Measurements from ENCODE around the gene SLC26A6.

Gene SLC26A6

GRCh38 chr3:48678056-48678455 lies 42.8 kb upstream of the SLC26A6 start:
- no peaks in the 10 kb centered on the region for H3K4me1 ChIP-seq (ENCODE audit: control insufficient read depth, insufficient read depth, low read length)
- H3K36me3 ChIP-seq (ENCODE audit: control insufficient read depth, insufficient read depth, low read length): peaks cover 69% of the 10 kb centered on the region
- H3K4me3 ChIP-seq (ENCODE audit: low read depth, low read length): no peak overlapping the region
- no peaks in the 10 kb centered on the region for H3K27me3 ChIP-seq (ENCODE audit: control insufficient read depth, insufficient read depth, low read length)
- no peak overlapping the region for H3K9ac ChIP-seq (ENCODE audit: low read depth, low read length)
- H3K9me3 ChIP-seq (ENCODE audit: control insufficient read depth, insufficient read depth, low read length): no peaks in the 10 kb centered on the region

GRCh38 chr3:48674505-48674904 lies 39.2 kb upstream of the SLC26A6 start:
- Histone ChIP-seq H3K9ac (ENCODE audit: low read depth, low read length) (no peak overlapping the region), H3K9me3 (ENCODE audit: control insufficient read depth, insufficient read depth, low read length) (no peaks in the 10 kb centered on the region), H3K4me3 (ENCODE audit: low read depth, low read length) (no peak overlapping the region), H3K4me1 (ENCODE audit: control insufficient read depth, insufficient read depth, low read length) (no peaks in the 10 kb centered on the region), H3K27me3 (ENCODE audit: control insufficient read depth, insufficient read depth, low read length) (no peaks in the 10 kb centered on the region), H3K36me3 (ENCODE audit: control insufficient read depth, insufficient read depth, low read length) (peaks cover 45% of the 10 kb centered on the region)

GRCh38 chr3:48672522-48672921 lies 37.3 kb upstream of the SLC26A6 start:
- H3K9ac ChIP-seq (ENCODE audit: low read depth, low read length): no peak overlapping the region
- H3K4me3 ChIP-seq (ENCODE audit: low read depth, low read length): no peak overlapping the region
- peaks cover 26% of the 10 kb centered on the region for H3K36me3 ChIP-seq (ENCODE audit: control insufficient read depth, insufficient read depth, low read length)
- H3K9me3 ChIP-seq (ENCODE audit: control insufficient read depth, insufficient read depth, low read length): no peaks in the 10 kb centered on the region
- no peaks in the 10 kb centered on the region for H3K4me1 ChIP-seq (ENCODE audit: control insufficient read depth, insufficient read depth, low read length)
- no peaks in the 10 kb centered on the region for H3K27me3 ChIP-seq (ENCODE audit: control insufficient read depth, insufficient read depth, low read length)

- H3K9me3 ChIP-seq (ENCODE audit: control insufficient read depth, insufficient read depth, low read length): no peaks in the 10 kb centered on the region
- no peak overlapping the region for H3K9ac ChIP-seq (ENCODE audit: low read depth, low read length)
Observed at GRCh38 chr3:48664929-48665328, 29.7 kb upstream of the SLC26A6 start.

GRCh38 chr3:48664313-48664644 lies 29.0 kb upstream of the SLC26A6 start:
- H3K36me3 ChIP-seq (ENCODE audit: control insufficient read depth, insufficient read depth, low read length): peaks cover 3% of the 10 kb centered on the region
- H3K4me1 ChIP-seq (ENCODE audit: control insufficient read depth, insufficient read depth, low read length): peaks cover 3% of the 10 kb centered on the region
- H3K4me3 ChIP-seq (ENCODE audit: low read depth, low read length): no peak overlapping the region
- no peak overlapping the region for H3K9ac ChIP-seq (ENCODE audit: low read depth, low read length)
- H3K9me3 ChIP-seq (ENCODE audit: control insufficient read depth, insufficient read depth, low read length): no peaks in the 10 kb centered on the region
- H3K27me3 ChIP-seq (ENCODE audit: control insufficient read depth, insufficient read depth, low read length): no peaks in the 10 kb centered on the region

More at GRCh38 chr3:48664929-48665328, 29.7 kb upstream of the SLC26A6 start:
- no peaks in the 10 kb centered on the region for H3K27me3 ChIP-seq (ENCODE audit: control insufficient read depth, insufficient read depth, low read length)
- peaks cover 3% of the 10 kb centered on the region for H3K4me1 ChIP-seq (ENCODE audit: control insufficient read depth, insufficient read depth, low read length)
- H3K4me3 ChIP-seq (ENCODE audit: low read depth, low read length): no peak overlapping the region
- no peaks in the 10 kb centered on the region for H3K36me3 ChIP-seq (ENCODE audit: control insufficient read depth, insufficient read depth, low read length)

- H3K4me3 ChIP-seq (ENCODE audit: low read depth, low read length): peak overlapping the region; percentile 89
- peak overlapping the region; percentile 98 for H3K9ac ChIP-seq (ENCODE audit: low read depth, low read length)
Observed at GRCh38 chr3:48663489-48664312, 28.4 kb upstream of the SLC26A6 start.

GRCh38 chr3:48662753-48663488 lies 27.7 kb upstream of the SLC26A6 start, which contains the start of gene CELSR3:
Gene CELSR3, minus strand, starts transcription at chr3:48662886. Its CDS starts 252 bp downstream, at chr3:48662634.
- Histone ChIP-seq H3K9me3 (ENCODE audit: control insufficient read depth, insufficient read depth, low read length) (no peaks in the 10 kb centered on the region), H3K27me3 (ENCODE audit: control insufficient read depth, insufficient read depth, low read length) (no peaks in the 10 kb centered on the region), H3K4me1 (ENCODE audit: control insufficient read depth, insufficient read depth, low read length) (peaks cover 3% of the 10 kb centered on the region), H3K36me3 (ENCODE audit: control insufficient read depth, insufficient read depth, low read length) (peaks cover 3% of the 10 kb centered on the region), H3K9ac (ENCODE audit: low read depth, low read length) (peak within 1 kb of the TSS; percentile 98), H3K4me3 (ENCODE audit: low read depth, low read length) (peak within 1 kb of the TSS; percentile 89)

More at GRCh38 chr3:48663489-48664312, 28.4 kb upstream of the SLC26A6 start:
- Histone ChIP-seq H3K4me1 (ENCODE audit: control insufficient read depth, insufficient read depth, low read length) (peaks cover 3% of the 10 kb centered on the region), H3K27me3 (ENCODE audit: control insufficient read depth, insufficient read depth, low read length) (no peaks in the 10 kb centered on the region), H3K36me3 (ENCODE audit: control insufficient read depth, insufficient read depth, low read length) (peaks cover 3% of the 10 kb centered on the region), H3K9me3 (ENCODE audit: control insufficient read depth, insufficient read depth, low read length) (no peaks in the 10 kb centered on the region)

- Histone ChIP-seq H3K9me3 (ENCODE audit: control insufficient read depth, insufficient read depth, low read length) (no peaks in the 10 kb centered on the region), H3K27me3 (ENCODE audit: control insufficient read depth, insufficient read depth, low read length) (peaks cover 2% of the 10 kb centered on the region), H3K36me3 (ENCODE audit: control insufficient read depth, insufficient read depth, low read length) (peaks cover 3% of the 10 kb centered on the region), H3K4me3 (ENCODE audit: low read depth, low read length) (peak overlapping the region; percentile 67), H3K9ac (ENCODE audit: low read depth, low read length) (no peak overlapping the region), H3K4me1 (ENCODE audit: control insufficient read depth, insufficient read depth, low read length) (peaks cover 5% of the 10 kb centered on the region)
Observed at GRCh38 chr3:48662145-48662752, 27.0 kb upstream of the SLC26A6 start.

GRCh38 chr3:48661501-48662144 lies 26.4 kb upstream of the SLC26A6 start:
- Histone ChIP-seq H3K36me3 (ENCODE audit: control insufficient read depth, insufficient read depth, low read length) (peaks cover 3% of the 10 kb centered on the region), H3K27me3 (ENCODE audit: control insufficient read depth, insufficient read depth, low read length) (peaks cover 2% of the 10 kb centered on the region), H3K9ac (ENCODE audit: low read depth, low read length) (no peak overlapping the region), H3K9me3 (ENCODE audit: control insufficient read depth, insufficient read depth, low read length) (no peaks in the 10 kb centered on the region), H3K4me3 (ENCODE audit: low read depth, low read length) (peak overlapping the region; percentile 67), H3K4me1 (ENCODE audit: control insufficient read depth, insufficient read depth, low read length) (peaks cover 6% of the 10 kb centered on the region)

GRCh38 chr3:48660800-48661400 lies 25.6 kb upstream of the SLC26A6 start:
- Histone ChIP-seq H3K27me3 (ENCODE audit: control insufficient read depth, insufficient read depth, low read length) (peaks cover 2% of the 10 kb centered on the region), H3K9ac (ENCODE audit: low read depth, low read length) (no peak overlapping the region), H3K36me3 (ENCODE audit: control insufficient read depth, insufficient read depth, low read length) (peaks cover 3% of the 10 kb centered on the region), H3K9me3 (ENCODE audit: control insufficient read depth, insufficient read depth, low read length) (no peaks in the 10 kb centered on the region), H3K4me3 (ENCODE audit: low read depth, low read length) (peak overlapping the region; percentile 67), H3K4me1 (ENCODE audit: control insufficient read depth, insufficient read depth, low read length) (peaks cover 6% of the 10 kb centered on the region)

GRCh38 chr3:48656841-48657281 lies 21.6 kb upstream of the SLC26A6 start:
- Histone ChIP-seq H3K4me3 (ENCODE audit: low read depth, low read length) (peak overlapping the region; percentile 53), H3K9me3 (ENCODE audit: control insufficient read depth, insufficient read depth, low read length) (no peaks in the 10 kb centered on the region), H3K27me3 (ENCODE audit: control insufficient read depth, insufficient read depth, low read length) (peaks cover 2% of the 10 kb centered on the region), H3K36me3 (ENCODE audit: control insufficient read depth, insufficient read depth, low read length) (peaks cover 25% of the 10 kb centered on the region), H3K4me1 (ENCODE audit: control insufficient read depth, insufficient read depth, low read length) (peaks cover 8% of the 10 kb centered on the region), H3K9ac (ENCODE audit: low read depth, low read length) (peak overlapping the region; percentile 70)
